Hepatocyte (in vitro differentiated cells): ENCODE measurements around the gene C19orf73.

Experiments
- CTCF ChIP-seq: fragments of 200-600 bp; sonication (generic); IDR thresholded peaks from 2 replicates; pipeline ENCODE4 v1.5.1; 2016; ENCODE audit warnings: antibody characterized with exemption, mild to moderate bottlenecking; ENCODE audit not compliant: poor library complexity
- EZH2 ChIP-seq: fragments of 200-600 bp; sonication (generic); IDR thresholded peaks from 2 replicates; pipeline ENCODE4 v1.6.1; 2016; ENCODE audit warnings: antibody characterized with exemption, mild to moderate bottlenecking, borderline replicate concordance

GRCh38 chr19:49073514-49074378 lies 45.2 kb downstream of the C19orf73 start:
- TF ChIP-seq CTCF = no peak
- no peak for TF ChIP-seq EZH2
